Caco-2 (cell line): ENCODE measurements around the gene TVP23A. TPM values are rescaled to one million over a fixed set of nuclear protein-coding genes. Genes with fewer than 3 reads are reported as not detected.
"Not testable (repeated sequence)": the region's sequence is repeated elsewhere in the genome, so short reads cannot be mapped to it uniquely, and the experiment has no call there.

Source experiments
- BruUV-seq: library from RNA; stranded (reverse); fragments of 400-500 nt; replicated peaks from 2 replicates; lab custom pipeline; 2021; lab: Mats Ljungman, UMichigan
- CTCF ChIA-PET: fragments of 300-600 bp; sonication (Branson Sonifier 250); formaldehyde crosslinking; loops from one replicate; lab custom pipeline; 2022; ENCODE audit warnings: antibody characterized with exemption; lab: Charles Lee
- POLR2A ChIA-PET: fragments of 300-600 bp; sonication (Branson Sonifier 250); formaldehyde crosslinking; loops from one replicate; lab custom pipeline; 2022; ENCODE audit warnings: antibody characterized with exemption; lab: Charles Lee
- DNase-seq, 2 experiments: peaks; one replicate each; pipeline versions ENCODE4 v3.0.0 to v3.0.0-alpha.2; 2020 to 2022
- H3K27me3 ChIP-seq: replicated peaks from 2 replicates; pipeline ENCODE4 v1.6.0; 2011; ENCODE audit warnings: low read length; ENCODE audit not compliant: control insufficient read depth, insufficient read depth
- H3K36me3 ChIP-seq: 2 replicates; pipeline ENCODE4 v1.5.1; 2011; ENCODE audit warnings: low read length; ENCODE audit not compliant: control insufficient read depth, insufficient read depth
- H3K4me1 ChIP-seq: fragments of 250-450 bp; sonication (Bioruptor Pico); 2 replicates; pipeline ENCODE4 v1.5.1; 2020; ENCODE audit warnings: mild to moderate bottlenecking
- H3K4me3 ChIP-seq: 2 replicates; pipeline ENCODE4 v1.5.1; 2011; ENCODE audit warnings: low read depth, mild to moderate bottlenecking, control low read depth, low read length
- H3K9me3 ChIP-seq: fragments of 250-450 bp; sonication (Bioruptor Pico); 2 replicates; pipeline ENCODE4 v1.5.1; 2020; ENCODE audit warnings: mild to moderate bottlenecking, moderate library complexity
- H3K27ac Mint-ChIP-seq: one replicate; pipeline ENCODE4 v1.8.0; 2022; ENCODE audit warnings: mixed read lengths; ENCODE audit not compliant: unreplicated experiment
- H3K27me3 Mint-ChIP-seq: one replicate; pipeline ENCODE4 v1.8.0; 2022; ENCODE audit warnings: mixed read lengths; ENCODE audit not compliant: insufficient read depth, unreplicated experiment
- H3K36me3 Mint-ChIP-seq: one replicate; pipeline ENCODE4 v1.8.0; 2022; ENCODE audit warnings: mild to moderate bottlenecking, mixed read lengths; ENCODE audit not compliant: insufficient read depth, unreplicated experiment
- H3K4me1 Mint-ChIP-seq: one replicate; pipeline ENCODE4 v1.8.0; 2022; ENCODE audit warnings: low read depth, mixed read lengths; ENCODE audit not compliant: unreplicated experiment
- H3K4me3 Mint-ChIP-seq: one replicate; pipeline ENCODE4 v1.8.0; 2022; ENCODE audit warnings: mild to moderate bottlenecking, moderate library complexity, mixed read lengths; ENCODE audit not compliant: unreplicated experiment
- H3K9me3 Mint-ChIP-seq: one replicate; pipeline ENCODE4 v1.8.0; 2022; ENCODE audit warnings: mixed read lengths; ENCODE audit not compliant: unreplicated experiment
- intact Hi-C: fragments of 100-400 bp; cut with micrococcal nuclease; formaldehyde crosslinking; loops from one replicate; pipeline ENCODE4 v1.10.0; 2022; ENCODE audit not compliant: unreplicated experiment
- total RNA-seq: library from RNA; stranded (reverse); gene quantifications from 2 replicates; pipeline ENCODE4 v1.2.3, GENCODE V29; 2022
- TF ChIP-seq, protein P1 (sequence below), 2 experiments: fragments of 200-600 bp in 1 of 2; IDR thresholded peaks; 1 replicate in 1 of 2; 2 replicates in 1 of 2; pipeline versions ENCODE4 v1.5.1 to v1.8.0; 2011 to 2022; ENCODE audit warnings: antibody characterized with exemption in 1 of 2, control low read depth in 1 of 2, inconsistent platforms in 1 of 2, low read depth in 1 of 2, low read length in 1 of 2, mild to moderate bottlenecking in 1 of 2, moderate library complexity in 1 of 2; ENCODE audit not compliant: insufficient read depth in 1 of 2, severe bottlenecking in 1 of 2, unreplicated experiment in 1 of 2

The TVP23A gene
- total RNA-seq, 1 experiment from 2014 or later, result not detected

- no peaks in the 10 kb centered on the region for H3K4me1 Mint-ChIP-seq
- no peaks in the 10 kb centered on the region for H3K36me3 ChIP-seq
- intact Hi-C loops, result no loop called here
- H3K4me3 ChIP-seq, result no peak overlapping the region
- H3K9me3 Mint-ChIP-seq, result no peaks in the 10 kb centered on the region
- H3K27ac Mint-ChIP-seq, result no peak overlapping the region
- TF ChIP-seq, protein P1, sequence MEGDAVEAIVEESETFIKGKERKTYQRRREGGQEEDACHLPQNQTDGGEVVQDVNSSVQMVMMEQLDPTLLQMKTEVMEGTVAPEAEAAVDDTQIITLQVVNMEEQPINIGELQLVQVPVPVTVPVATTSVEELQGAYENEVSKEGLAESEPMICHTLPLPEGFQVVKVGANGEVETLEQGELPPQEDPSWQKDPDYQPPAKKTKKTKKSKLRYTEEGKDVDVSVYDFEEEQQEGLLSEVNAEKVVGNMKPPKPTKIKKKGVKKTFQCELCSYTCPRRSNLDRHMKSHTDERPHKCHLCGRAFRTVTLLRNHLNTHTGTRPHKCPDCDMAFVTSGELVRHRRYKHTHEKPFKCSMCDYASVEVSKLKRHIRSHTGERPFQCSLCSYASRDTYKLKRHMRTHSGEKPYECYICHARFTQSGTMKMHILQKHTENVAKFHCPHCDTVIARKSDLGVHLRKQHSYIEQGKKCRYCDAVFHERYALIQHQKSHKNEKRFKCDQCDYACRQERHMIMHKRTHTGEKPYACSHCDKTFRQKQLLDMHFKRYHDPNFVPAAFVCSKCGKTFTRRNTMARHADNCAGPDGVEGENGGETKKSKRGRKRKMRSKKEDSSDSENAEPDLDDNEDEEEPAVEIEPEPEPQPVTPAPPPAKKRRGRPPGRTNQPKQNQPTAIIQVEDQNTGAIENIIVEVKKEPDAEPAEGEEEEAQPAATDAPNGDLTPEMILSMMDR (IDR thresholded peaks at IDR 0.05; ENCODE audit: insufficient read depth in 1 of 2, low read depth in 1 of 2, low read length in 1 of 2, severe bottlenecking in 1 of 2, unreplicated experiment in 1 of 2), result no peak
- ChIA-PET CTCF (interaction anchor here (0.8 kb wide), 1 partner anchor 389 kb away, joined by 3 read pairs; no protein-coding TSS in a partner anchor), POLR2A (no interaction called here)
- H3K9me3 ChIP-seq, result no peaks in the 10 kb centered on the region
- H3K27me3 Mint-ChIP-seq, result no peaks in the 10 kb centered on the region
- no TSS peak for BruUV-seq
- no peaks in the 10 kb centered on the region for H3K27me3 ChIP-seq
- H3K4me3 Mint-ChIP-seq, result no peak overlapping the region
- no peaks in the 10 kb centered on the region for H3K36me3 Mint-ChIP-seq
- no peak for DNase-seq
- no peaks in the 10 kb centered on the region for H3K4me1 ChIP-seq
Observed at GRCh38 chr16:10782628-10783027, 36.0 kb downstream of the TVP23A start.

DNA sequence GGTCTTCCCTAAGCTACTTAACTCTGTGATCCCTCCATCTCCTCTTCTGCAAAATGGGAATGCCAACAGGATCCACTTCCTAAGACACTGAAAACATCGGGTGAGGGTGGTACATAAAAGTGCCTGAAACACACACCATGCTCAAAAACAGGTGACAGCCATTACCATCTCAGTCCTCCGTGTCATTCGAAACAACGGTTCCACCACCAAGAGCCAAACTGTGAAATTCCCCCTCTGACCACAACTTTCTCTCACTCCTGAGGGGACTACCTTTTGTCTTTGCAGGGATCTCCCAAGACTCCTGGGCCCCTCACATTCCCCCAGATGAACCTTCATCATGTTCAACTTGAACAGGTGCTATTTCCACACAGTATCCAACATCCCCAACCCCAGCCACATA lies 38.0 kb downstream of the TVP23A start:
- H3K9me3 Mint-ChIP-seq, result no peaks in the 10 kb centered on the region
- no peaks in the 10 kb centered on the region for H3K27me3 Mint-ChIP-seq
- Histone ChIP-seq H3K9me3 (no peaks in the 10 kb centered on the region), H3K27me3 (no peaks in the 10 kb centered on the region), H3K4me1 (no peaks in the 10 kb centered on the region), H3K36me3 (no peaks in the 10 kb centered on the region), H3K4me3 (no peak overlapping the region)
- no peaks in the 10 kb centered on the region for H3K4me1 Mint-ChIP-seq
- TF ChIP-seq, protein P1 (IDR thresholded peaks at IDR 0.05; ENCODE audit: insufficient read depth in 1 of 2, low read depth in 1 of 2, low read length in 1 of 2, severe bottlenecking in 1 of 2, unreplicated experiment in 1 of 2), result no peak
- DNase-seq, result no peak
- H3K4me3 Mint-ChIP-seq, result no peak overlapping the region
- BruUV-seq, result no TSS peak
- CTCF ChIA-PET, result no interaction called here
- intact Hi-C loops, result no loop called here
- H3K36me3 Mint-ChIP-seq, result no peaks in the 10 kb centered on the region
- POLR2A ChIA-PET, result no interaction called here
- H3K27ac Mint-ChIP-seq, result no peak overlapping the region

DNA sequence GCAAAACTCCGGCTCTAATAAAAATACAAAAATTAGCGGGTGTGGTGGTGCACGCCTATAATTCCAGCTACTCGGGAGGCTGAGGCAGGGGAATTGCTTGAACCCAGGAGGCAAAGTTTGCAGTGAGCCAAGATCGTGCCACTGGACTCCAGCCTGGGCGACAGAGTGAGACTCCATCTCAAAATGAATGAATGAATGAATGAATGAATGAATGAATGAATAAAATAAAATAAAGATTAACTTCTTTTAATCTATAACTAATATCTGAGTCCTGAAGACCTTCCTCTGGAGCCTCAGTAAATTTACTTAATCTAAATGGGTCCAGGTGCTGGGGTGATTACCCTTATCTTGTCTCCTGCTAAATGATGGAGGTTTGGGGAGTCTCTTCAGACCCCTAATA lies 38.7 kb downstream of the TVP23A start:
- POLR2A ChIA-PET, H3K27ac Mint-ChIP-seq, H3K4me3 Mint-ChIP-seq, H3K4me1 Mint-ChIP-seq, H3K27me3 Mint-ChIP-seq, H3K4me1 ChIP-seq, H3K9me3 ChIP-seq, H3K36me3 Mint-ChIP-seq, H3K9me3 Mint-ChIP-seq, H3K27me3 ChIP-seq, BruUV-seq, H3K36me3 ChIP-seq, DNase-seq, CTCF ChIA-PET, H3K4me3 ChIP-seq: not testable (repeated sequence)
- intact Hi-C loops, result loop anchor here (10.0 kb wide), 1 partner anchor 135 kb away; no protein-coding TSS in a partner anchor

DNA sequence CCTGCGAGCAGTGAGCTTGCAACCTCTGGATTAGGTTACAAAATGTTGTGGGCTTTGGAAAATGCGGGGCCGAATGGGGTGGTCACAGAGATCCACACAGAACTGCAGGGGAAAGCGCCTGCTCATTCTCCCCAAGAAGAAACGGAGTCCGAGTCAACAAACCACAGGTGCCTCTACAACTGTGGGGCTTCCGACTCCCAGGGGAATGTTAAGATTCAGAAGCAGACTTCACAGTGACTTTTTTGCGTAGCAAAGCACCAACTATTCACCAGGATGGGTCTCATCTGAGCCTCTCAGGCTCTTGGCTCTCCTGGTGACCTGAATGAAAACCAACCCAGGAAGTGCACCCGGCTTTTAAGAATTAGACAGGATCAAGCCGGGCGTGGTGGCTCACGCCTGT lies 41.2 kb downstream of the TVP23A start:
- intact Hi-C loops, result loop anchor here (10.0 kb wide), 1 partner anchor 137 kb away; no protein-coding TSS in a partner anchor

GRCh38 chr16:10776923-10777322 lies 41.7 kb downstream of the TVP23A start:
- H3K27me3 Mint-ChIP-seq, H3K36me3 ChIP-seq, CTCF ChIA-PET, H3K36me3 Mint-ChIP-seq, H3K27me3 ChIP-seq, POLR2A ChIA-PET, H3K4me3 ChIP-seq, H3K4me1 Mint-ChIP-seq, H3K4me1 ChIP-seq, H3K27ac Mint-ChIP-seq, H3K4me3 Mint-ChIP-seq, H3K9me3 ChIP-seq, H3K9me3 Mint-ChIP-seq, BruUV-seq: not testable (repeated sequence)
- intact Hi-C loops, result loop anchor here (10.0 kb wide), 1 partner anchor 138 kb away; no protein-coding TSS in a partner anchor
- peak in 1 of 2 experiments; percentile 37 for DNase-seq

More for the DNA sequence above, 41.2 kb downstream of the TVP23A start:
- no peaks in the 10 kb centered on the region for H3K27me3 ChIP-seq
- BruUV-seq, result no TSS peak
- Mint-ChIP-seq H3K36me3 (no peaks in the 10 kb centered on the region), H3K27me3 (no peaks in the 10 kb centered on the region), H3K9me3 (no peaks in the 10 kb centered on the region), H3K27ac (no peak overlapping the region), H3K4me3 (no peak overlapping the region), H3K4me1 (no peaks in the 10 kb centered on the region)
- POLR2A ChIA-PET, result no interaction called here
- CTCF ChIA-PET, result no interaction called here
- TF ChIP-seq, protein P1 (IDR thresholded peaks at IDR 0.05; ENCODE audit: insufficient read depth in 1 of 2, low read depth in 1 of 2, low read length in 1 of 2, severe bottlenecking in 1 of 2, unreplicated experiment in 1 of 2), result no peak
- no peaks in the 10 kb centered on the region for H3K4me1 ChIP-seq
- no peak for DNase-seq
- no peaks in the 10 kb centered on the region for H3K9me3 ChIP-seq
- no peak overlapping the region for H3K4me3 ChIP-seq
- no peaks in the 10 kb centered on the region for H3K36me3 ChIP-seq
